Measurements from ENCODE around the gene PCMTD2. TPM values are rescaled to one million over a fixed set of nuclear protein-coding genes. Genes with fewer than 3 reads are reported as not detected.

PCMTD2 gene
- total and polyA plus RNA-seq, 2 of the 13 experiments (the other 11 are each of a cell fraction or from before 2014, with no cell fraction given) = 47.0 to 76.9 TPM

- TF ChIP-seq, protein P1, sequence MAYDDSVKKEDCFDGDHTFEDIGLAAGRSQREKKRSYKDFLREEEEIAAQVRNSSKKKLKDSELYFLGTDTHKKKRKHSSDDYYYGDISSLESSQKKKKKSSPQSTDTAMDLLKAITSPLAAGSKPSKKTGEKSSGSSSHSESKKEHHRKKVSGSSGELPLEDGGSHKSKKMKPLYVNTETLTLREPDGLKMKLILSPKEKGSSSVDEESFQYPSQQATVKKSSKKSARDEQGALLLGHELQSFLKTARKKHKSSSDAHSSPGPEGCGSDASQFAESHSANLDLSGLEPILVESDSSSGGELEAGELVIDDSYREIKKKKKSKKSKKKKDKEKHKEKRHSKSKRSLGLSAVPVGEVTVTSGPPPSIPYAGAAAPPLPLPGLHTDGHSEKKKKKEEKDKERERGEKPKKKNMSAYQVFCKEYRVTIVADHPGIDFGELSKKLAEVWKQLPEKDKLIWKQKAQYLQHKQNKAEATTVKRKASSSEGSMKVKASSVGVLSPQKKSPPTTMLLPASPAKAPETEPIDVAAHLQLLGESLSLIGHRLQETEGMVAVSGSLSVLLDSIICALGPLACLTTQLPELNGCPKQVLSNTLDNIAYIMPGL (CRISPR knock-in tag; IDR thresholded peaks at IDR 0.05; ENCODE audit: borderline replicate concordance in 1 of 2, low read depth in 1 of 2) = no peak
- TF ChIP-seq, protein P2, sequence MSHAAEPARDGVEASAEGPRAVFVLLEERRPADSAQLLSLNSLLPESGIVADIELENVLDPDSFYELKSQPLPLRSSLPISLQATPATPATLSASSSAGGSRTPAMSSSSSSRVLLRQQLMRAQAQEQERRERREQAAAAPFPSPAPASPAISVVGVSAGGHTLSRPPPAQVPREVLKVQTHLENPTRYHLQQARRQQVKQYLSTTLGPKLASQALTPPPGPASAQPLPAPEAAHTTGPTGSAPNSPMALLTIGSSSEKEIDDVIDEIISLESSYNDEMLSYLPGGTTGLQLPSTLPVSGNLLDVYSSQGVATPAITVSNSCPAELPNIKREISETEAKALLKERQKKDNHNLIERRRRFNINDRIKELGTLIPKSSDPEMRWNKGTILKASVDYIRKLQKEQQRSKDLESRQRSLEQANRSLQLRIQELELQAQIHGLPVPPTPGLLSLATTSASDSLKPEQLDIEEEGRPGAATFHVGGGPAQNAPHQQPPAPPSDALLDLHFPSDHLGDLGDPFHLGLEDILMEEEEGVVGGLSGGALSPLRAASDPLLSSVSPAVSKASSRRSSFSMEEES (CRISPR knock-in tag; IDR thresholded peaks at IDR 0.05) = no peak
- TF ChIP-seq TCF12 (IDR thresholded peaks at IDR 0.05) (no peak), TCF12 (CRISPR knock-in tag; IDR thresholded peaks at IDR 0.05) (no peak), ZNF317 (CRISPR knock-in tag; IDR thresholded peaks at IDR 0.05) (peak; percentile 79), HOXA5 (CRISPR knock-in tag; IDR thresholded peaks at IDR 0.05) (no peak), ARID5B (CRISPR knock-in tag; IDR thresholded peaks at IDR 0.05) (no peak), YEATS4 (CRISPR knock-in tag; IDR thresholded peaks at IDR 0.05; ENCODE audit: borderline replicate concordance) (0 out of 2 replicates have a peak, but pooled peaks have one; percentile 23), HDAC2 (CRISPR knock-in tag; IDR thresholded peaks at IDR 0.05) (no peak), ZNF296 (CRISPR knock-in tag; conservative IDR thresholded peaks at IDR 0.05) (no peak), ZNF230 (CRISPR knock-in tag; IDR thresholded peaks at IDR 0.05) (no peak), ZNF720 (CRISPR knock-in tag; IDR thresholded peaks at IDR 0.05) (no peak), TEAD3 (CRISPR knock-in tag; optimal IDR thresholded peaks at IDR 0.05; ENCODE audit: borderline replicate concordance) (peak; percentile 88), RXRA (CRISPR knock-in tag; IDR thresholded peaks at IDR 0.05) (no peak), ZNF263 (CRISPR knock-in tag; IDR thresholded peaks at IDR 0.05) (no peak)
- TF ChIP-seq, protein P3, sequence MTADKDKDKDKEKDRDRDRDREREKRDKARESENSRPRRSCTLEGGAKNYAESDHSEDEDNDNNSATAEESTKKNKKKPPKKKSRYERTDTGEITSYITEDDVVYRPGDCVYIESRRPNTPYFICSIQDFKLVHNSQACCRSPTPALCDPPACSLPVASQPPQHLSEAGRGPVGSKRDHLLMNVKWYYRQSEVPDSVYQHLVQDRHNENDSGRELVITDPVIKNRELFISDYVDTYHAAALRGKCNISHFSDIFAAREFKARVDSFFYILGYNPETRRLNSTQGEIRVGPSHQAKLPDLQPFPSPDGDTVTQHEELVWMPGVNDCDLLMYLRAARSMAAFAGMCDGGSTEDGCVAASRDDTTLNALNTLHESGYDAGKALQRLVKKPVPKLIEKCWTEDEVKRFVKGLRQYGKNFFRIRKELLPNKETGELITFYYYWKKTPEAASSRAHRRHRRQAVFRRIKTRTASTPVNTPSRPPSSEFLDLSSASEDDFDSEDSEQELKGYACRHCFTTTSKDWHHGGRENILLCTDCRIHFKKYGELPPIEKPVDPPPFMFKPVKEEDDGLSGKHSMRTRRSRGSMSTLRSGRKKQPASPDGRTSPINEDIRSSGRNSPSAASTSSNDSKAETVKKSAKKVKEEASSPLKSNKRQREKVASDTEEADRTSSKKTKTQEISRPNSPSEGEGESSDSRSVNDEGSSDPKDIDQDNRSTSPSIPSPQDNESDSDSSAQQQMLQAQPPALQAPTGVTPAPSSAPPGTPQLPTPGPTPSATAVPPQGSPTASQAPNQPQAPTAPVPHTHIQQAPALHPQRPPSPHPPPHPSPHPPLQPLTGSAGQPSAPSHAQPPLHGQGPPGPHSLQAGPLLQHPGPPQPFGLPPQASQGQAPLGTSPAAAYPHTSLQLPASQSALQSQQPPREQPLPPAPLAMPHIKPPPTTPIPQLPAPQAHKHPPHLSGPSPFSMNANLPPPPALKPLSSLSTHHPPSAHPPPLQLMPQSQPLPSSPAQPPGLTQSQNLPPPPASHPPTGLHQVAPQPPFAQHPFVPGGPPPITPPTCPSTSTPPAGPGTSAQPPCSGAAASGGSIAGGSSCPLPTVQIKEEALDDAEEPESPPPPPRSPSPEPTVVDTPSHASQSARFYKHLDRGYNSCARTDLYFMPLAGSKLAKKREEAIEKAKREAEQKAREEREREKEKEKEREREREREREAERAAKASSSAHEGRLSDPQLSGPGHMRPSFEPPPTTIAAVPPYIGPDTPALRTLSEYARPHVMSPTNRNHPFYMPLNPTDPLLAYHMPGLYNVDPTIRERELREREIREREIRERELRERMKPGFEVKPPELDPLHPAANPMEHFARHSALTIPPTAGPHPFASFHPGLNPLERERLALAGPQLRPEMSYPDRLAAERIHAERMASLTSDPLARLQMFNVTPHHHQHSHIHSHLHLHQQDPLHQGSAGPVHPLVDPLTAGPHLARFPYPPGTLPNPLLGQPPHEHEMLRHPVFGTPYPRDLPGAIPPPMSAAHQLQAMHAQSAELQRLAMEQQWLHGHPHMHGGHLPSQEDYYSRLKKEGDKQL (CRISPR knock-in tag; IDR thresholded peaks at IDR 0.05; ENCODE audit: low read depth) = no peak
Measured at GRCh38 chr20:64253443-64253842, 2.1 kb upstream of the PCMTD2 start (continued).
